Measurements from ENCODE around the gene PM20D1.
"Not testable (repeated sequence)": the region's sequence is repeated elsewhere in the genome, so short reads cannot be mapped to it uniquely, and the experiment has no call there.

The PM20D1 gene

GRCh38 chr1:205849619-205850355, at the start of gene PM20D1:
Gene PM20D1 (minus strand): TSS chr1:205850132. CDS start chr1:205850072, 60 bp downstream.
- DNase-seq, result no peak

GRCh38 chr1:205896351-205896750, 46.4 kb upstream of the PM20D1 start:
- DNase-seq, result no peak

- not testable (repeated sequence) for DNase-seq
These were observed 44.2 kb upstream of the PM20D1 start for GRCh38 chr1:205894119-205894518.

GRCh38 chr1:205892175-205892574, 42.2 kb upstream of the PM20D1 start:
- not testable (repeated sequence) for DNase-seq

- DNase-seq, result not testable (repeated sequence)
These were observed 41.5 kb upstream of the PM20D1 start for GRCh38 chr1:205891481-205891880.

GRCh38 chr1:205890631-205891030, 40.7 kb upstream of the PM20D1 start:
- not testable (repeated sequence) for DNase-seq

GRCh38 chr1:205889706-205890105, 39.8 kb upstream of the PM20D1 start:
- DNase-seq, result not testable (repeated sequence)

GRCh38 chr1:205889006-205889405, 39.1 kb upstream of the PM20D1 start:
- not testable (repeated sequence) for DNase-seq

- no peak for DNase-seq
These were observed 33.9 kb upstream of the PM20D1 start for GRCh38 chr1:205883792-205884191.

GRCh38 chr1:205880923-205881322, 31.0 kb upstream of the PM20D1 start:
- DNase-seq, result no peak

- DNase-seq, result no peak
These were observed 30.0 kb upstream of the PM20D1 start for GRCh38 chr1:205879974-205880373.

GRCh38 chr1:205878026-205878425, 28.1 kb upstream of the PM20D1 start:
- no peak for DNase-seq

- DNase-seq, result not testable (repeated sequence)
These were observed 23.2 kb upstream of the PM20D1 start for GRCh38 chr1:205873148-205873547.

GRCh38 chr1:205870236-205870635, 20.3 kb upstream of the PM20D1 start:
- DNase-seq, result no peak

GRCh38 chr1:205861540-205861939, 11.6 kb upstream of the PM20D1 start:
- DNase-seq, result no peak

- DNase-seq, result no peak
These were observed 8.4 kb upstream of the PM20D1 start for GRCh38 chr1:205858141-205858961.

- not testable (repeated sequence) for DNase-seq
These were observed 7.6 kb upstream of the PM20D1 start for GRCh38 chr1:205857501-205857900.

- no peak for DNase-seq
These were observed 6.5 kb upstream of the PM20D1 start for GRCh38 chr1:205856433-205856832.

- DNase-seq, result no peak
These were observed 3.0 kb upstream of the PM20D1 start for GRCh38 chr1:205852969-205853368.

GRCh38 chr1:205851993-205852392, 2.1 kb upstream of the PM20D1 start:
- no peak for DNase-seq

- DNase-seq, result no peak
These were observed 6.7 kb downstream of the PM20D1 start for GRCh38 chr1:205843036-205843859.

- DNase-seq, result no peak
These were observed 7.7 kb downstream of the PM20D1 start for GRCh38 chr1:205842229-205842628.
